OCI-LY3 (cell line): ENCODE results near the gene TNP2.

ENCODE experiments used
- CTCF ChIP-seq: fragments of 200-600, 300-600 bp; sonication (generic); IDR thresholded peaks from 2 replicates; pipeline ENCODE4 v1.5.1; 2014; ENCODE audit warnings: antibody characterized with exemption, low read length, low read depth
- EZH2phosphoT487 ChIP-seq: fragments of 200-600 bp; shearing (Covaris generic); IDR thresholded peaks from 2 replicates; pipeline ENCODE4 v1.6.1; 2018; ENCODE audit warnings: antibody characterized with exemption, mixed run types, low read depth

DNA sequence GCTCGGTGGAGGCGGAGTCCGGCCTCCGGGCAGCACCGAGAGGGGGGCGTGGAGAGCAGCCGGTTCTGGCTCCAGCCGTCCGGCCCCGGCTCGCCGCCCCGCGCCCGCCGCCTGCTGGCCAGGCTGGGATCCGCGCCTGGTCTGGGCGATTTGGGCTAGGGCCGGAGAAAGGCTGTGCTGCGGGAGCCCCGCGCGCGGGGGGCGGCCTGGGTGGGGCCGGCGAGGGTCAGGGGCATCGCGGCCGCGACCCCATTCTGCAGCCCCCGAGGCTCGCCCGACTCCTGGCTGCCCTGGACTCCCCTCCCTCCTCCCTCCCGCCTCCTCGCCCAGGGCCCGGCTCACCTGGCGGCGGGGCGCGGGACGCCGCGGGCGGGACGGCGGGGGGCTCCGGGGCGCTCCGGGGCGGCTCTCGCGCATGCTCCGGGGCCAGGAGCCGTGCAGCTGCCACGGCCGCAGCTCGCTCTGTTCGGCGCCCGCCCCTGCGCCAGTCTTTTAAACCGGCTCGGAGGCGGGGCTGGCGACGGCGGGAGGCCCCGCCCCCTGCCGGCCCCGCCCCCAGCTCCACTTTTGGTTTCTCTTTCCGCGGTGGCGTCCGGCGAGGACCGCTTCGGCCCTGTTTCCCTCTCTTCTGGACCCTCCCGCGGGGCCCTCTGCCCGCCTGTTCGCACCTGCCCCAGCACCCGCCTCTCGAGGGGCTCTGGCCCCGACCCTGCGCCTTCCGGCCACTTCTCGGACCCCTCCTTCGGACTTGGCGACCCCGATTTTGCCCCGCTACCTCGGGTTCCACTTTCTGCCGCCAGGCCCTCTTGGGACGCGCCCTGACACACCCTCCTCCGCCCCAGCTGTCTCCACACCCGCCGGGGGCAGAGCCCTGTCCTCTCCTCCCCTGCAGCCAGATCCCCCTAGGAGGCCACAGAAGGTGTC, 13.1 kb downstream of the TNP2 start, which contains the start of gene SOCS1:
- TF ChIP-seq CTCF, result peak; percentile 65
- TF ChIP-seq EZH2phosphoT487, result no peak
